ENCODE results near the gene PCDH9. TPM values are rescaled to one million over a fixed set of nuclear protein-coding genes. Genes with fewer than 3 reads are reported as not detected.

PCDH9 gene
- polyA plus RNA-seq, 1 of the 3 experiments (the other 2 are of a cell fraction) = 1.3 TPM

DNA sequence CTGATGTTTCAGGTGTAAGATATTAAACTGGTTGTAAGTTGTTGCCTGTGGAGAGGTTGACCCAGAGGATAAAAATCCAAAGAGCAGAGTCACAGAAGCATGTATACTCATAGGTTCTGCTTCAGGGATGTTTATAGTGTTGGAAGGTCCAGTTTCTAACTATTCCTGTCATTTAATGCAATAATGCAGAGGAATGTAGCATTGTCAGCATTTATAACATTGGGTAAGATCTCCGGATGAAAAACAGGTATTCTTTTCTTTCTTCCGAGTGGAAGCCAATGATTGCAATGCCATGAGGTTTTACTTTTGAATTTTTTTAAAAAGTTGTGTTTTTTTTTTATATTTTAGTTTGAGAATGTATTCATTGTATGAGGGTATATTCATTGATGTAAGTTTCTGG is 771.0 kb downstream of the PCDH9 start:
- POLR2A ChIA-PET = no interaction called here
- 87% methylated on average over 2 of the region's 2 CpGs for WGBS (ENCODE audit: low lambda C conversion rate)
- H3K4me1 ChIP-seq (ENCODE audit: control insufficient read depth in 1 of 2, insufficient read depth in 2 of 2, low read depth in 1 of 2, low read length in 1 of 2) = no peaks in the 10 kb centered on the region
- no peak overlapping the region for H3K4me3 ChIP-seq (ENCODE audit: low read depth in 2 of 2, low read length in 1 of 2)
- no peak overlapping the region for H3K27ac ChIP-seq (ENCODE audit: low read depth in 2 of 2, low read length in 1 of 2)
- H3K79me2 ChIP-seq (ENCODE audit: insufficient read depth) = no peaks in the 10 kb centered on the region
- DNase-seq = no peak
- no peaks in the 10 kb centered on the region for H3K27me3 ChIP-seq (ENCODE audit: insufficient read depth)
- no peaks in the 10 kb centered on the region for H4K20me1 ChIP-seq (ENCODE audit: insufficient read depth)
- H3K9me2 ChIP-seq = peaks cover 7% of the 10 kb centered on the region
- no peaks in the 10 kb centered on the region for H3K36me3 ChIP-seq (replicated peaks in 1 of 2; ENCODE audit: control insufficient read depth in 1 of 2, insufficient read depth in 2 of 2, low read length in 1 of 2)
- no peak overlapping the region for H3K4me2 ChIP-seq
- CTCF ChIA-PET = no interaction called here
- peaks cover 2% of the 10 kb centered on the region for H3F3A ChIP-seq (replicated peaks; ENCODE audit: insufficient read depth)
- no peak overlapping the region for H2AFZ ChIP-seq (ENCODE audit: low read depth)
- no peaks in the 10 kb centered on the region for H3K9me3 ChIP-seq
- TF ChIP-seq GATA2 (CRISPR knock-in tag; IDR thresholded peaks at IDR 0.05) = no peak
- TF ChIP-seq SIN3A (IDR thresholded peaks at IDR 0.05; ENCODE audit: borderline replicate concordance, low read depth, low read length) = no peak
- TF ChIP-seq ELF1 (IDR thresholded peaks at IDR 0.05) = no peak
- TF ChIP-seq USF1 (IDR thresholded peaks at IDR 0.05; ENCODE audit: borderline replicate concordance, low read depth) = no peak
- no peak for TF ChIP-seq YY1 (IDR thresholded peaks at IDR 0.05; ENCODE audit: low read depth)
- TF ChIP-seq POLR2AphosphoS5 (IDR thresholded peaks at IDR 0.05; ENCODE audit: low read depth, low read length) = no peak
- TF ChIP-seq, protein P1, sequence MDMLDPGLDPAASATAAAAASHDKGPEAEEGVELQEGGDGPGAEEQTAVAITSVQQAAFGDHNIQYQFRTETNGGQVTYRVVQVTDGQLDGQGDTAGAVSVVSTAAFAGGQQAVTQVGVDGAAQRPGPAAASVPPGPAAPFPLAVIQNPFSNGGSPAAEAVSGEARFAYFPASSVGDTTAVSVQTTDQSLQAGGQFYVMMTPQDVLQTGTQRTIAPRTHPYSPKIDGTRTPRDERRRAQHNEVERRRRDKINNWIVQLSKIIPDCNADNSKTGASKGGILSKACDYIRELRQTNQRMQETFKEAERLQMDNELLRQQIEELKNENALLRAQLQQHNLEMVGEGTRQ (IDR thresholded peaks at IDR 0.05; ENCODE audit: borderline replicate concordance, low read depth, low read length) = no peak
- TF ChIP-seq MEF2A (IDR thresholded peaks at IDR 0.05; ENCODE audit: borderline replicate concordance, low read depth) = no peak
- TF ChIP-seq JUND (IDR thresholded peaks at IDR 0.05) = no peak
- TF ChIP-seq NRF1 (IDR thresholded peaks at IDR 0.05; ENCODE audit: low read depth, low read length) = no peak
- TF ChIP-seq EP300 (IDR thresholded peaks at IDR 0.05; ENCODE audit: borderline replicate concordance in 1 of 2, low read depth in 1 of 2, low read length in 1 of 2) = no peak
- TF ChIP-seq, protein P2, sequence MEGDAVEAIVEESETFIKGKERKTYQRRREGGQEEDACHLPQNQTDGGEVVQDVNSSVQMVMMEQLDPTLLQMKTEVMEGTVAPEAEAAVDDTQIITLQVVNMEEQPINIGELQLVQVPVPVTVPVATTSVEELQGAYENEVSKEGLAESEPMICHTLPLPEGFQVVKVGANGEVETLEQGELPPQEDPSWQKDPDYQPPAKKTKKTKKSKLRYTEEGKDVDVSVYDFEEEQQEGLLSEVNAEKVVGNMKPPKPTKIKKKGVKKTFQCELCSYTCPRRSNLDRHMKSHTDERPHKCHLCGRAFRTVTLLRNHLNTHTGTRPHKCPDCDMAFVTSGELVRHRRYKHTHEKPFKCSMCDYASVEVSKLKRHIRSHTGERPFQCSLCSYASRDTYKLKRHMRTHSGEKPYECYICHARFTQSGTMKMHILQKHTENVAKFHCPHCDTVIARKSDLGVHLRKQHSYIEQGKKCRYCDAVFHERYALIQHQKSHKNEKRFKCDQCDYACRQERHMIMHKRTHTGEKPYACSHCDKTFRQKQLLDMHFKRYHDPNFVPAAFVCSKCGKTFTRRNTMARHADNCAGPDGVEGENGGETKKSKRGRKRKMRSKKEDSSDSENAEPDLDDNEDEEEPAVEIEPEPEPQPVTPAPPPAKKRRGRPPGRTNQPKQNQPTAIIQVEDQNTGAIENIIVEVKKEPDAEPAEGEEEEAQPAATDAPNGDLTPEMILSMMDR (IDR thresholded peaks at IDR 0.05) = no peak
- no peak for TF ChIP-seq CHD2 (IDR thresholded peaks at IDR 0.05; ENCODE audit: low read length, partially characterized antibody)
- no peak overlapping the region for H3K9ac ChIP-seq

GRCh38 chr13:66446413-66446812 is 783.7 kb downstream of the PCDH9 start:
- no peak overlapping the region for H3K9ac ChIP-seq
- ChIA-PET CTCF (no interaction called here), POLR2A (no interaction called here)
- no peak overlapping the region for H3K4me3 ChIP-seq (ENCODE audit: low read depth in 2 of 2, low read length in 1 of 2)
- H3K79me2 ChIP-seq (ENCODE audit: insufficient read depth) = no peaks in the 10 kb centered on the region
- no peaks in the 10 kb centered on the region for H3K27me3 ChIP-seq (ENCODE audit: insufficient read depth)
- H3K9me3 ChIP-seq = no peaks in the 10 kb centered on the region
- H3K4me2 ChIP-seq = no peak overlapping the region
- H3F3A ChIP-seq (replicated peaks; ENCODE audit: insufficient read depth) = no peaks in the 10 kb centered on the region
- no peak overlapping the region for H2AFZ ChIP-seq (ENCODE audit: low read depth)
- H3K9me2 ChIP-seq = 0 out of 2 replicates have a peak, but pooled peaks cover 6% of the 10 kb centered on the region
- 84% methylated on average over 4 of the region's 4 CpGs for WGBS (ENCODE audit: low lambda C conversion rate)
- no peaks in the 10 kb centered on the region for H4K20me1 ChIP-seq (ENCODE audit: insufficient read depth)
- H3K4me1 ChIP-seq (ENCODE audit: control insufficient read depth in 1 of 2, insufficient read depth in 2 of 2, low read depth in 1 of 2, low read length in 1 of 2) = no peaks in the 10 kb centered on the region
- no peaks in the 10 kb centered on the region for H3K36me3 ChIP-seq (replicated peaks in 1 of 2; ENCODE audit: control insufficient read depth in 1 of 2, insufficient read depth in 2 of 2, low read length in 1 of 2)
- TF ChIP-seq MAX (IDR thresholded peaks at IDR 0.05; ENCODE audit: low read depth) (no peak), RXRA (IDR thresholded peaks at IDR 0.05; ENCODE audit: borderline replicate concordance, low read depth) (no peak), MEF2A (IDR thresholded peaks at IDR 0.05; ENCODE audit: borderline replicate concordance, low read depth) (no peak), ELF1 (IDR thresholded peaks at IDR 0.05) (no peak)
- TF ChIP-seq, protein P1 (IDR thresholded peaks at IDR 0.05; ENCODE audit: borderline replicate concordance, low read depth, low read length) = no peak
- TF ChIP-seq, protein P2 (IDR thresholded peaks at IDR 0.05) = no peak
- no peak for DNase-seq
- H3K27ac ChIP-seq (ENCODE audit: low read depth in 2 of 2, low read length in 1 of 2) = no peak overlapping the region

Measured in SK-N-SH (cell line).